DND-41 (cell line): ENCODE results near the gene NME9.
"Not testable (repeated sequence)": the region's sequence is repeated elsewhere in the genome, so short reads cannot be mapped to it uniquely, and the experiment has no call there.

Experiments used
- ATAC-seq: fragments of 200-7000 bp; cut with Tn5 transposase; 3 replicates; pipeline ENCODE4 v1.9.1; 2021; ENCODE audit warnings: low read depth; ENCODE audit not compliant: insufficient read depth
- DNase-seq: peaks from one replicate; pipeline ENCODE4 v3.0.0-alpha.2; 2020
- H2AFZ ChIP-seq: 2 replicates; pipeline ENCODE4 v1.6.0; 2012; ENCODE audit warnings: low read depth, low read length
- H3K27ac ChIP-seq: 2 replicates; pipeline ENCODE4 v1.5.1; 2012; ENCODE audit warnings: low read length, inconsistent platforms
- H3K27me3 ChIP-seq: fragments of 200-600 bp; sonication (generic); 2 replicates; pipeline ENCODE4 v1.6.0; 2012; ENCODE audit warnings: low read length, mild to moderate bottlenecking, inconsistent platforms; ENCODE audit not compliant: insufficient read depth, poor library complexity
- H3K36me3 ChIP-seq: 2 replicates; pipeline ENCODE4 v1.5.1; 2012; ENCODE audit warnings: low read length, inconsistent platforms; ENCODE audit not compliant: insufficient read depth
- H3K4me1 ChIP-seq: 2 replicates; pipeline ENCODE4 v1.5.1; 2012; ENCODE audit warnings: mild to moderate bottlenecking, low read length; ENCODE audit not compliant: insufficient read depth
- H3K4me2 ChIP-seq: 2 replicates; pipeline ENCODE4 v1.6.0; 2012; ENCODE audit warnings: mild to moderate bottlenecking, moderate library complexity, low read length, inconsistent platforms; ENCODE audit not compliant: insufficient read depth
- H3K4me3 ChIP-seq, 2 experiments: fragments of 200-600 bp in 1 of 2; shearing (Covaris generic) in 1 of 2; 2 replicates each; pipeline ENCODE4 v1.5.1; 2012 to 2016; ENCODE audit warnings: inconsistent platforms in 2 of 2, low read length in 2 of 2, mild to moderate bottlenecking in 2 of 2, low read depth in 1 of 2, moderate library complexity in 1 of 2
- H3K79me2 ChIP-seq: 2 replicates; pipeline ENCODE4 v1.6.0; 2012; ENCODE audit warnings: low read length, inconsistent platforms; ENCODE audit not compliant: insufficient read depth
- H3K9ac ChIP-seq: 2 replicates; pipeline ENCODE4 v1.6.0; 2012; ENCODE audit warnings: low read depth, mild to moderate bottlenecking, inconsistent platforms, low read length, moderate library complexity
- H3K9me3 ChIP-seq: 2 replicates; pipeline ENCODE4 v1.5.1; 2012; ENCODE audit warnings: low read length, moderate library complexity, mild to moderate bottlenecking, inconsistent platforms; ENCODE audit not compliant: insufficient read depth, severe bottlenecking
- H4K20me1 ChIP-seq: 2 replicates; pipeline ENCODE4 v1.6.0; 2012; ENCODE audit warnings: low read length; ENCODE audit not compliant: insufficient read depth
- EZH2 ChIP-seq: IDR thresholded peaks from 3 replicates; pipeline ENCODE4 v1.6.1; 2012; ENCODE audit warnings: borderline replicate concordance, low read depth, mild to moderate bottlenecking, moderate library complexity, low read length, inconsistent platforms; ENCODE audit not compliant: severe bottlenecking
- TF ChIP-seq, protein P1 (sequence below): IDR thresholded peaks from 2 replicates; pipeline ENCODE4 v1.5.1; 2012; ENCODE audit warnings: borderline replicate concordance, low read length, moderate library complexity, mild to moderate bottlenecking; ENCODE audit not compliant: poor library complexity, severe bottlenecking; ENCODE audit errors: extremely low read depth

The NME9 gene

DNA sequence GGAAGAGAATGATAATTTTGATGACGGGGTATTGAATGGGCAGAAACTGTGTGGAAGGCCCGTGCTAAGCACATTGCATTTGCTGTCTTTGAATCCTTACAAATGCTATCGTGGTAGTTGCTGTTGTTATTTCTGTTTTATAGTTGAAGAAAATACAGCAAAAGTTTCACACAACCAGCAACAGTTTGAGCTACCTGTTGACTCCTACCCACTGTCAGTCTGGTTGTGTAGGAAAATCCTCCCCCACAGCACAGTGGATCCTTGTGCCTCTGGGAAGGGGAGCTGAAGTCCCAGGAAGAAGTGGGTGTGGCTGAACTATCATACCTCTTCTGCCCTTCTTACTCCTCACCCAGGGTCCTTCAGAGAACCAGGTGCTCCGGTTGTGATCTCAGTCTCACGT, 48.2 kb upstream of the NME9 start:
- TF ChIP-seq, protein P1, sequence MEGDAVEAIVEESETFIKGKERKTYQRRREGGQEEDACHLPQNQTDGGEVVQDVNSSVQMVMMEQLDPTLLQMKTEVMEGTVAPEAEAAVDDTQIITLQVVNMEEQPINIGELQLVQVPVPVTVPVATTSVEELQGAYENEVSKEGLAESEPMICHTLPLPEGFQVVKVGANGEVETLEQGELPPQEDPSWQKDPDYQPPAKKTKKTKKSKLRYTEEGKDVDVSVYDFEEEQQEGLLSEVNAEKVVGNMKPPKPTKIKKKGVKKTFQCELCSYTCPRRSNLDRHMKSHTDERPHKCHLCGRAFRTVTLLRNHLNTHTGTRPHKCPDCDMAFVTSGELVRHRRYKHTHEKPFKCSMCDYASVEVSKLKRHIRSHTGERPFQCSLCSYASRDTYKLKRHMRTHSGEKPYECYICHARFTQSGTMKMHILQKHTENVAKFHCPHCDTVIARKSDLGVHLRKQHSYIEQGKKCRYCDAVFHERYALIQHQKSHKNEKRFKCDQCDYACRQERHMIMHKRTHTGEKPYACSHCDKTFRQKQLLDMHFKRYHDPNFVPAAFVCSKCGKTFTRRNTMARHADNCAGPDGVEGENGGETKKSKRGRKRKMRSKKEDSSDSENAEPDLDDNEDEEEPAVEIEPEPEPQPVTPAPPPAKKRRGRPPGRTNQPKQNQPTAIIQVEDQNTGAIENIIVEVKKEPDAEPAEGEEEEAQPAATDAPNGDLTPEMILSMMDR: no peak
- no peak for TF ChIP-seq EZH2
- Histone ChIP-seq H3K27ac (no peak overlapping the region), H3K4me3 (no peak overlapping the region), H3K9me3 (no peaks in the 10 kb centered on the region), H3K4me1 (no peaks in the 10 kb centered on the region), H3K4me2 (no peak overlapping the region), H3K79me2 (no peaks in the 10 kb centered on the region), H3K27me3 (no peaks in the 10 kb centered on the region), H3K9ac (no peak overlapping the region), H2AFZ (no peak overlapping the region), H4K20me1 (no peaks in the 10 kb centered on the region), H3K36me3 (no peaks in the 10 kb centered on the region)
- no peak for ATAC-seq
- DNase-seq: no peak

DNA sequence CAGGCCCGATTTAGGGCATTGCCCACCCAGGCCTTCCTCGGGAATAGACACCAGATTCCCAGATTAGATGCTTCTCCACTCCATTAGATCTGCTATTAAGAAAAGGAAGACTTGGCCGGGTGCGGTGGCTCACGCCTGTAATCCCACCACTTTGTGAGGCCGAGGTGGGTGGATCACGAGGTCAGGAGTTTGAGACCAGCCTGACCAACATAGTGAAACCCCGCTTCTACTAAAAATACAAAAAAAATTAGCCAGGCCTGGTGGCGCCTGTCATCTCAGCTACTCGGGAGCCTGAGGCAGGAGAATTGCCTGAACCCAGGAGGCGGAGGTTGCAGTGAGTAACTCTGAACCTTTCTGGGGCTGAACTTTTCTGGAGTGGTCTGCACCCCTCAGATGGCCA, 47.6 kb upstream of the NME9 start:
- H3K27ac ChIP-seq, H3K9ac ChIP-seq, H2AFZ ChIP-seq, H3K27me3 ChIP-seq, H4K20me1 ChIP-seq, H3K4me2 ChIP-seq, DNase-seq, H3K36me3 ChIP-seq, H3K4me3 ChIP-seq, H3K79me2 ChIP-seq, H3K9me3 ChIP-seq, ATAC-seq, H3K4me1 ChIP-seq: not testable (repeated sequence)

DNA sequence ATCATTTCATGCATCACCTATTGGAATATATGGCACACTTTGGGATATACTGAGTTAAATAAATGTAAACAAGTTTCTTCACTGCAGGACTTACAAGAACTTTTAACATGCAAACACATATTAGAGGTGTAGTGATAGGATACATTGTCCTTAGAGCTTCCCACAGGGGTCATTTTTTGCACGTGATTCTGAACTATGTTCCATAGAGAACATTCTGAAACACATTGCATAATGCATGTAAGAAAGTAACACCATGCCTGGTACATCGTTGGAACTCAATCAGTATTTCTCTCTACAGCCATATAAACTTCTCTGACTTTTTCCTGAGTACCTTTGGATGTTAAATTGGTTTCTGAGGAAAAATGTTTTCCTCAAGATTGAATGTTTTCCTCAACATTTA, 47.0 kb upstream of the NME9 start:
- Histone ChIP-seq H2AFZ (no peak overlapping the region), H3K27me3 (no peaks in the 10 kb centered on the region), H3K4me1 (no peaks in the 10 kb centered on the region), H3K4me3 (no peak overlapping the region), H3K27ac (no peak overlapping the region), H3K9me3 (no peaks in the 10 kb centered on the region), H3K36me3 (no peaks in the 10 kb centered on the region), H4K20me1 (no peaks in the 10 kb centered on the region), H3K9ac (no peak overlapping the region), H3K4me2 (no peak overlapping the region), H3K79me2 (no peaks in the 10 kb centered on the region)
- ATAC-seq (no peak), DNase-seq (no peak)
- TF ChIP-seq, protein P1: no peak
- TF ChIP-seq EZH2: no peak

DNA sequence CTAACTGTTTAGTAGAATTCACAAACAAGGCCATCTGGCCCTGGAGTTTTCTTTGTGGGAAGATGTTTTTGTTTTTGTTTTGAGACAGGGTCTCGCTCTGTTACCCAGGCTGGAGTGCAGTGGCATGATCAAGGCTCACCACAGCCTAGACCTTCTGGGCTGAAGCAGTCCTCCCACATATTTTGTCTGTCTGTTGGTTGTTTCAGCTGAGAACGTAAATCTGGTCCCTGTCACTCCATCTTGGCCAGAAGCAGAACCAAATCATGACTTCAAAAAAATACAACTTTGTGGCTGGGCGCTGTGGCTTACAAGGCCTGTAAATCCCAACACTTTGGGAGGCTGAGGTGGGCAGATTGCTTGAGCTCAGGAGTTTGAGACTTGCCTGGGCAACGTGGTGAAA, 45.8 kb upstream of the NME9 start:
- H3K27ac ChIP-seq: no peak overlapping the region
- H3K9ac ChIP-seq: no peak overlapping the region
- no peak for DNase-seq
- no peaks in the 10 kb centered on the region for H3K27me3 ChIP-seq
- no peaks in the 10 kb centered on the region for H4K20me1 ChIP-seq
- H2AFZ ChIP-seq: no peak overlapping the region
- no peaks in the 10 kb centered on the region for H3K36me3 ChIP-seq
- H3K4me1 ChIP-seq: no peaks in the 10 kb centered on the region
- H3K79me2 ChIP-seq: no peaks in the 10 kb centered on the region
- no peak overlapping the region for H3K4me3 ChIP-seq
- no peak for ATAC-seq
- no peak overlapping the region for H3K4me2 ChIP-seq
- TF ChIP-seq EZH2: no peak
- H3K9me3 ChIP-seq: no peaks in the 10 kb centered on the region
